Thyroid gland (tissue), 4 donors: ENCODE data around the gene COIL.

ENCODE experiments used
- POLR2A ChIP-seq, 2 donors: fragments of 450-650 bp; IDR thresholded peaks; one replicate each; pipeline ENCODE4 v1.6.1; 2017; ENCODE audit warnings: antibody characterized with exemption in 2 of 2, mild to moderate bottlenecking in 2 of 2, moderate library complexity in 1 of 2
- TF ChIP-seq, protein P1 (sequence below), 6 experiments: fragments of 200-600 bp in 3 of 6; fragments of 450-650 bp in 3 of 6; sonication (generic) in 3 of 6; IDR thresholded peaks; one replicate each; pipeline ENCODE4 v1.5.1; 2016 to 2019; ENCODE audit warnings: antibody characterized with exemption in 6 of 6, mild to moderate bottlenecking in 2 of 6, inconsistent platforms in 1 of 6, moderate library complexity in 1 of 6

DNA sequence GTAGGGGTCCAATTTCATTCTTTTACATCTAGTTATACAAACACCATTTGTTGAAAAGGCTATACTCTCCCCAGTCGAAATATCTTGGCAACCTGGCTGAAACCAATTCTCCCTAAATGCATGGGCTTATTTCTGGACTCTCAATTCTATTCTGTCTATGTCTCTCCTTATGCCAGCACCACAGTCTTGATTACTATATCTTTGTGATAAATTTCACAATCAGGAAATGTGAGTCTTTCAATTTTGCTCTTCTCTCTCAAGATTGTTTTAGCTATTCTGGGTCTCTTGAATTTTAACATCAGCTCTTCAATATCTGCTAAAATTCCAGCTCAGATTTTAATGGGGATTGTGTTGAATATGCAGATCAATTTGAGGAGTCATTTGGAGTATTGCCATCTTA lies 41.1 kb downstream of the COIL start:
- TF ChIP-seq, protein P1, sequence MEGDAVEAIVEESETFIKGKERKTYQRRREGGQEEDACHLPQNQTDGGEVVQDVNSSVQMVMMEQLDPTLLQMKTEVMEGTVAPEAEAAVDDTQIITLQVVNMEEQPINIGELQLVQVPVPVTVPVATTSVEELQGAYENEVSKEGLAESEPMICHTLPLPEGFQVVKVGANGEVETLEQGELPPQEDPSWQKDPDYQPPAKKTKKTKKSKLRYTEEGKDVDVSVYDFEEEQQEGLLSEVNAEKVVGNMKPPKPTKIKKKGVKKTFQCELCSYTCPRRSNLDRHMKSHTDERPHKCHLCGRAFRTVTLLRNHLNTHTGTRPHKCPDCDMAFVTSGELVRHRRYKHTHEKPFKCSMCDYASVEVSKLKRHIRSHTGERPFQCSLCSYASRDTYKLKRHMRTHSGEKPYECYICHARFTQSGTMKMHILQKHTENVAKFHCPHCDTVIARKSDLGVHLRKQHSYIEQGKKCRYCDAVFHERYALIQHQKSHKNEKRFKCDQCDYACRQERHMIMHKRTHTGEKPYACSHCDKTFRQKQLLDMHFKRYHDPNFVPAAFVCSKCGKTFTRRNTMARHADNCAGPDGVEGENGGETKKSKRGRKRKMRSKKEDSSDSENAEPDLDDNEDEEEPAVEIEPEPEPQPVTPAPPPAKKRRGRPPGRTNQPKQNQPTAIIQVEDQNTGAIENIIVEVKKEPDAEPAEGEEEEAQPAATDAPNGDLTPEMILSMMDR (IDR thresholded peaks at IDR 0.05) = no peak
- no peak for TF ChIP-seq POLR2A (IDR thresholded peaks at IDR 0.05)
